ENCODE data around the gene C10orf88.

Gene C10orf88

GRCh38 chr10:122953902-122954730 is at the start of gene C10orf88:
Gene C10orf88 (minus strand): TSS chr10:122954227. CDS start chr10:122954178, 49 bp downstream.
- DNase-seq (ENCODE audit: low spot score): peak; percentile 98

GRCh38 chr10:123001370-123001769 is 47.3 kb upstream of the C10orf88 start:
- DNase-seq (ENCODE audit: low spot score): no peak

- no peak for DNase-seq (ENCODE audit: low spot score)
Measured at GRCh38 chr10:123000155-123000554, 46.1 kb upstream of the C10orf88 start.

GRCh38 chr10:122999347-122999746 is 45.3 kb upstream of the C10orf88 start:
- no peak for DNase-seq (ENCODE audit: low spot score)

GRCh38 chr10:122998934-122999333 is 44.9 kb upstream of the C10orf88 start:
- no peak for DNase-seq (ENCODE audit: low spot score)

- DNase-seq (ENCODE audit: low spot score): no peak
Measured at GRCh38 chr10:122998360-122998917, 44.4 kb upstream of the C10orf88 start.

- DNase-seq (ENCODE audit: low spot score): no peak
Measured at GRCh38 chr10:122997864-122998263, 43.8 kb upstream of the C10orf88 start.

GRCh38 chr10:122995936-122996335 is 41.9 kb upstream of the C10orf88 start:
- no peak for DNase-seq (ENCODE audit: low spot score)

- DNase-seq (ENCODE audit: low spot score): no peak
Measured at GRCh38 chr10:122993797-122994336, 39.8 kb upstream of the C10orf88 start.

GRCh38 chr10:122992031-122992585 is 38.1 kb upstream of the C10orf88 start:
- no peak for DNase-seq (ENCODE audit: low spot score)

GRCh38 chr10:122990278-122990677 is 36.3 kb upstream of the C10orf88 start:
- DNase-seq (ENCODE audit: low spot score): no peak

- DNase-seq (ENCODE audit: low spot score): no peak
Measured at GRCh38 chr10:122988501-122988900, 34.5 kb upstream of the C10orf88 start.

- no peak for DNase-seq (ENCODE audit: low spot score)
Measured at GRCh38 chr10:122986335-122986734, 32.3 kb upstream of the C10orf88 start.

GRCh38 chr10:122984708-122985107 is 30.7 kb upstream of the C10orf88 start:
- no peak for DNase-seq (ENCODE audit: low spot score)

- DNase-seq (ENCODE audit: low spot score): no peak
Measured at GRCh38 chr10:122983898-122984297, 29.9 kb upstream of the C10orf88 start.

GRCh38 chr10:122981066-122981464 is 27.0 kb upstream of the C10orf88 start:
- DNase-seq (ENCODE audit: low spot score): peak; percentile 28

GRCh38 chr10:122980209-122981065 is 26.4 kb upstream of the C10orf88 start, which contains the start of gene PSTK:
Gene PSTK (plus strand): TSS chr10:122980401. CDS start chr10:122980480, 79 bp downstream.
- peak; percentile 94 for DNase-seq (ENCODE audit: low spot score)

- DNase-seq (ENCODE audit: low spot score): peak; percentile 23
Measured at GRCh38 chr10:122974543-122975064, 20.6 kb upstream of the C10orf88 start.

GRCh38 chr10:122974023-122974422 is 20.0 kb upstream of the C10orf88 start:
- no peak for DNase-seq (ENCODE audit: low spot score)

GRCh38 chr10:122968698-122969097 is 14.7 kb upstream of the C10orf88 start:
- no peak for DNase-seq (ENCODE audit: low spot score)

GRCh38 chr10:122966879-122967278 is 12.9 kb upstream of the C10orf88 start:
- DNase-seq (ENCODE audit: low spot score): no peak

GRCh38 chr10:122962405-122962804 is 8.4 kb upstream of the C10orf88 start:
- DNase-seq (ENCODE audit: low spot score): no peak
